Esophagus muscularis mucosa (tissue), 4 donors: ENCODE data around the gene CACNB4.

Experiments
- CTCF ChIP-seq, 3 experiments: fragments of 200-600 bp in 2 of 3; fragments of 450-650 bp in 1 of 3; sonication (generic) in 2 of 3; IDR thresholded peaks; one replicate each; pipeline ENCODE4 v1.5.1; 2017 to 2019; ENCODE audit warnings: antibody characterized with exemption in 3 of 3, mild to moderate bottlenecking in 2 of 3, moderate library complexity in 1 of 3
- EP300 ChIP-seq: sonication (generic); formaldehyde crosslinking; IDR thresholded peaks from one replicate; pipeline ENCODE4 v1.6.1; 2017; ENCODE audit warnings: antibody characterized with exemption
- POLR2A ChIP-seq: fragments of 450-650 bp; IDR thresholded peaks from one replicate; pipeline ENCODE4 v1.6.1; 2017; ENCODE audit warnings: antibody characterized with exemption, moderate library complexity, mild to moderate bottlenecking, low read depth
- POLR2AphosphoS5 ChIP-seq, 2 donors: sonication (generic); formaldehyde crosslinking; IDR thresholded peaks; one replicate each; pipeline ENCODE4 v1.6.1; 2017; ENCODE audit warnings: antibody characterized with exemption in 2 of 2

- TF ChIP-seq EP300 (no peak), CTCF (IDR thresholded peaks at IDR 0.05) (no peak), POLR2A (no peak), POLR2AphosphoS5 (IDR thresholded peaks at IDR 0.05) (no peak)
Observed at GRCh38 chr2:151809073-151809383, 289.8 kb downstream of the CACNB4 start.
